H1 (cell line): ENCODE measurements around the gene OBSL1. TPM values are rescaled to one million over a fixed set of nuclear protein-coding genes. Genes with fewer than 3 reads are reported as not detected.

Source experiments
- CTCF ChIA-PET: fragments of 300-600 bp; sonication (Branson Sonifier 250); formaldehyde crosslinking; loops from one replicate; lab custom pipeline; 2021; ENCODE audit not compliant: partially characterized antibody; lab: Charles Lee
- POLR2A ChIA-PET: fragments of 300-600 bp; sonication (Branson Sonifier 250); formaldehyde crosslinking; loops from one replicate; lab custom pipeline; 2021; ENCODE audit warnings: inconsistent platforms; ENCODE audit not compliant: partially characterized antibody; lab: Charles Lee
- DNase-seq, 2 experiments: peaks; one replicate each; pipeline versions ENCODE4 v3.0.0 to v3.0.0-alpha.2; 2010 to 2022; ENCODE audit warnings: low spot score in 2 of 2, low read depth in 1 of 2, mixed read lengths in 1 of 2
- FAIRE-seq: peaks from 2 replicates; lab custom pipeline; 2011; peaks lifted over from hg19 to GRCh38; lab: Jason Lieb, UNC
- H2AFZ ChIP-seq: 2 replicates; pipeline ENCODE4 v1.8.1; 2012; ENCODE audit warnings: low read length, inconsistent platforms
- H2AK5ac ChIP-seq: 2 replicates; pipeline ENCODE4 v1.6.1; 2013; ENCODE audit warnings: low read depth, low read length
- H2BK120ac ChIP-seq: replicated peaks from 2 replicates; pipeline ENCODE3; 2013; ENCODE audit warnings: low read depth, low read length, inconsistent platforms
- H2BK12ac ChIP-seq: 2 replicates; pipeline ENCODE4 v1.6.1; 2013; ENCODE audit warnings: low read depth, low read length
- H2BK15ac ChIP-seq: 2 replicates; pipeline ENCODE4 v1.6.1; 2013; ENCODE audit warnings: low read length
- H2BK20ac ChIP-seq: 2 replicates; pipeline ENCODE4 v1.6.1; 2013; ENCODE audit warnings: low read length
- H2BK5ac ChIP-seq: 2 replicates; pipeline ENCODE4 v1.6.1; 2013; ENCODE audit warnings: low read depth, low read length
- H3K14ac ChIP-seq: 2 replicates; pipeline ENCODE4 v1.6.1; 2013; ENCODE audit warnings: inconsistent platforms; ENCODE audit not compliant: insufficient read length
- H3K18ac ChIP-seq: 2 replicates; pipeline ENCODE4 v1.6.1; 2013; ENCODE audit warnings: low read length; ENCODE audit errors: extremely low read depth
- H3K23ac ChIP-seq: 2 replicates; pipeline ENCODE4 v1.6.1; 2013; ENCODE audit warnings: inconsistent platforms; ENCODE audit not compliant: insufficient read length
- H3K23me2 ChIP-seq: 2 replicates; pipeline ENCODE4 v1.6.1; 2013; ENCODE audit warnings: low read depth, low read length
- H3K27ac ChIP-seq: 2 replicates; pipeline ENCODE4 v1.6.1; 2011; ENCODE audit warnings: low read depth, low read length, inconsistent platforms
- H3K27me3 ChIP-seq, 4 experiments: replicated peaks in 1 of 4; 1 replicate in 1 of 4; 2 replicates in 3 of 4; pipeline versions ENCODE4 v1.6.1 to v1.8.1; 2011 to 2013; ENCODE audit warnings: low read length in 3 of 4, mild to moderate bottlenecking in 3 of 4, inconsistent platforms in 2 of 4, mixed read lengths in 2 of 4, moderate library complexity in 1 of 4; ENCODE audit not compliant: control insufficient read depth in 3 of 4, insufficient read depth in 3 of 4; ENCODE audit errors: extremely low read depth in 1 of 4
- H3K36me3 ChIP-seq, 4 experiments: 2 replicates each; pipeline versions ENCODE4 v1.6.1 to v1.8.1; 2011 to 2013; ENCODE audit warnings: mild to moderate bottlenecking in 4 of 4, low read length in 3 of 4, moderate library complexity in 2 of 4, control low read depth in 1 of 4, inconsistent platforms in 1 of 4; ENCODE audit not compliant: insufficient read depth in 4 of 4, control insufficient read depth in 2 of 4
- H3K4ac ChIP-seq: replicated peaks from 2 replicates; pipeline ENCODE3; 2013; ENCODE audit warnings: low read length, low read depth, mixed read lengths, inconsistent platforms; ENCODE audit not compliant: insufficient read length
- H3K4me1 ChIP-seq, 4 experiments: replicated peaks in 1 of 4; 1 replicate in 1 of 4; 2 replicates in 3 of 4; pipeline versions ENCODE4 v1.6.1 to v1.8.1; 2011 to 2013; ENCODE audit warnings: low read length in 3 of 4, inconsistent platforms in 2 of 4, mixed read lengths in 1 of 4; ENCODE audit not compliant: insufficient read depth in 4 of 4, control insufficient read depth in 3 of 4
- H3K4me2 ChIP-seq, 2 experiments: 2 replicates each; pipeline versions ENCODE4 v1.6.1 to v1.8.1; 2011 to 2013; ENCODE audit warnings: low read depth in 2 of 2, low read length in 2 of 2, control low read depth in 1 of 2, inconsistent platforms in 1 of 2, mild to moderate bottlenecking in 1 of 2; ENCODE audit not compliant: insufficient read depth in 1 of 2
- H3K4me3 ChIP-seq, 4 experiments: fragments of 200-600, 300-600 bp in 1 of 4; sonication (generic), shearing (Covaris generic), sonication (Bioruptor Twin) in 1 of 4; 2 replicates each; pipeline versions ENCODE4 v1.5.1 to v1.8.1; 2011 to 2016; ENCODE audit warnings: low read length in 4 of 4, low read depth in 3 of 4, control low read depth in 2 of 4, inconsistent platforms in 2 of 4, mild to moderate bottlenecking in 2 of 4, mixed read lengths in 1 of 4, moderate library complexity in 1 of 4; ENCODE audit not compliant: insufficient read depth in 2 of 4; ENCODE audit errors: extremely low read depth in 1 of 4
- H3K56ac ChIP-seq: replicated peaks from 2 replicates; pipeline ENCODE3; 2013; ENCODE audit warnings: low read depth, mild to moderate bottlenecking, mixed read lengths, low read length, inconsistent platforms; ENCODE audit not compliant: insufficient read length
- H3K79me1 ChIP-seq: 2 replicates; pipeline ENCODE4 v1.6.1; 2013; ENCODE audit warnings: low read depth, low read length, control low read depth
- H3K79me2 ChIP-seq, 2 experiments: 2 replicates each; pipeline versions ENCODE4 v1.6.1 to v1.8.1; 2012 to 2013; ENCODE audit warnings: low read length in 2 of 2, mild to moderate bottlenecking in 2 of 2, inconsistent platforms in 1 of 2; ENCODE audit not compliant: insufficient read depth in 2 of 2, control insufficient read depth in 1 of 2
- H3K9ac ChIP-seq, 4 experiments: replicated peaks in 1 of 4; 1 replicate in 1 of 4; 2 replicates in 3 of 4; pipeline versions ENCODE4 v1.6.1 to v1.8.1; 2011 to 2013; ENCODE audit warnings: low read depth in 3 of 4, low read length in 3 of 4, control low read depth in 2 of 4, mild to moderate bottlenecking in 2 of 4, moderate library complexity in 2 of 4, inconsistent platforms in 1 of 4; ENCODE audit errors: extremely low read depth in 1 of 4
- H3K9me3 ChIP-seq, 2 experiments: 2 replicates each; pipeline versions ENCODE4 v1.6.1 to v1.8.1; 2012 to 2013; ENCODE audit warnings: mild to moderate bottlenecking in 2 of 2, moderate library complexity in 2 of 2, control low read depth in 1 of 2, inconsistent platforms in 1 of 2, low read depth in 1 of 2, low read length in 1 of 2, mixed read lengths in 1 of 2; ENCODE audit not compliant: insufficient read depth in 2 of 2
- H4K20me1 ChIP-seq, 2 experiments: replicated peaks in 1 of 2; 2 replicates each; pipeline versions ENCODE3 to v1.8.1; 2011 to 2013; ENCODE audit warnings: inconsistent platforms in 2 of 2, low read length in 2 of 2, mild to moderate bottlenecking in 1 of 2; ENCODE audit not compliant: insufficient read depth in 2 of 2, control insufficient read depth in 1 of 2
- H4K5ac ChIP-seq: 2 replicates; pipeline ENCODE4 v1.6.1; 2013; ENCODE audit warnings: low read length, low read depth, mixed read lengths, inconsistent platforms; ENCODE audit not compliant: insufficient read length
- H4K8ac ChIP-seq: 2 replicates; pipeline ENCODE4 v1.8.0; 2013; ENCODE audit warnings: mild to moderate bottlenecking, moderate library complexity, low read length, inconsistent platforms; ENCODE audit not compliant: insufficient read depth; ENCODE audit errors: extremely low read depth
- H4K91ac ChIP-seq: replicated peaks from 2 replicates; pipeline ENCODE3; 2013; ENCODE audit warnings: low read length, mixed read lengths, inconsistent platforms; ENCODE audit not compliant: insufficient read length
- ATF2 ChIP-seq: IDR thresholded peaks from 2 replicates; pipeline ENCODE4 v1.6.1; 2012; ENCODE audit warnings: low read length, inconsistent platforms
- CBX5 ChIP-seq: fragments of 300-800, 300-1000 bp; sonication (generic); IDR thresholded peaks from 2 replicates; pipeline ENCODE4 v1.7.1; 2016; ENCODE audit warnings: antibody characterized with exemption, low read length, low read depth
- CHD1 ChIP-seq: IDR thresholded peaks from 2 replicates; pipeline ENCODE4 v1.6.1; 2012; ENCODE audit warnings: low read depth, low read length, improper control_type of control experiment
- CTBP2 ChIP-seq: IDR thresholded peaks from 2 replicates; pipeline ENCODE4 v1.7.0; 2011; ENCODE audit warnings: borderline replicate concordance, mild to moderate bottlenecking, moderate library complexity, mixed read lengths, low read length; ENCODE audit not compliant: insufficient read depth, insufficient read length
- EP300 ChIP-seq, 2 experiments: IDR thresholded peaks; 1 replicate in 1 of 2; 2 replicates in 1 of 2; pipeline ENCODE4 v1.6.1; 2011 to 2012; ENCODE audit warnings: low read depth in 2 of 2, low read length in 2 of 2, mild to moderate bottlenecking in 2 of 2, borderline replicate concordance in 1 of 2, inconsistent platforms in 1 of 2, moderate library complexity in 1 of 2
- EZH2 ChIP-seq: fragments of 200-600 bp; sonication (generic); IDR thresholded peaks from 2 replicates; pipeline ENCODE4 v1.7.1; 2012; ENCODE audit warnings: low read depth, mild to moderate bottlenecking, moderate library complexity, low read length, inconsistent platforms; ENCODE audit not compliant: severe bottlenecking
- GABPA ChIP-seq: IDR thresholded peaks from 2 replicates; pipeline ENCODE4 v1.6.1; 2011; ENCODE audit warnings: mild to moderate bottlenecking, low read length, moderate library complexity, borderline replicate concordance; ENCODE audit not compliant: insufficient read depth
- HDAC6 ChIP-seq: IDR thresholded peaks from one replicate; pipeline ENCODE4 v1.7.1; 2012; ENCODE audit warnings: low read depth, mild to moderate bottlenecking, inconsistent platforms, low read length, moderate library complexity
- KDM1A ChIP-seq: fragments of 200-600, 300-600 bp; sonication (generic); IDR thresholded peaks from 2 replicates; pipeline ENCODE4 v1.7.1; 2016; ENCODE audit warnings: mild to moderate bottlenecking, low read length, borderline replicate concordance
- WGBS, 2 experiments: shearing (Covaris generic) in 1 of 2; methylation state at CpG; one replicate each; pipeline versions ENCODE4 v1.1.6 to v1.1.7; 2013 to 2015; ENCODE audit warnings: low lambda C conversion rate in 2 of 2, mixed read lengths in 2 of 2, inconsistent platforms in 1 of 2, low coverage in 1 of 2, missing lambda C conversion rate in 1 of 2; ENCODE audit not compliant: insufficient replicate concordance in 2 of 2, insufficient coverage in 1 of 2, insufficient read length in 1 of 2; ENCODE audit errors: extremely low coverage in 1 of 2, missing lambda C conversion rate in 1 of 2; 5-methylcytosine and 5-hydroxymethylcytosine counted together
- polyA plus RNA-seq, 7 experiments: library from polyadenylated mRNA; depleted of rRNA in 3 of 7; stranded (reverse) in 5 of 7; unstranded in 2 of 7; fragments of >200 nt in 5 of 7; fragments of 200-250 nt in 2 of 7; gene quantifications; 1 replicate in 5 of 7; 2 replicates in 1 of 7; 4 replicates in 1 of 7; pipeline versions ENCODE4 v1.2.1 to v1.2.3, GENCODE V29; 2011 to 2013; ENCODE audit warnings: missing spikeins in 2 of 7, mixed read lengths in 2 of 7
- total RNA-seq: library from RNA; stranded (reverse); fragmentation: NEBNext Ultra II Directional; extraction: Animal tissue kit (Norgen Biotek cat#: 25700); gene quantifications from 2 replicates; pipeline ENCODE4 v1.2.1, GENCODE V29; 2021

OBSL1 gene
- total and polyA plus RNA-seq, 2 of the 8 experiments (the other 6 are each of a cell fraction or from before 2014, with no cell fraction given), result 116 to 127 TPM

- H3K4ac ChIP-seq, result no peak overlapping the region
- no peak overlapping the region for H3K27ac ChIP-seq
- H2AFZ ChIP-seq, result no peak overlapping the region
- peaks cover 4% of the 10 kb centered on the region; the same call in 1 of the 2 replicates for H3K79me1 ChIP-seq
- H3K4me3 ChIP-seq, result peak overlapping the region; percentile 4 to 90 (median 46); a peak in 5 of 8 replicates
- FAIRE-seq (no peak), DNase-seq (peak; percentile 86 to 98)
- WGBS, 2 experiments, result 11% methylated on average over 45 of the region's 48 CpGs; no CpG with 5 or more reads in 1 of the 2 experiments
- H3K23ac ChIP-seq, result no peak overlapping the region
- no peak overlapping the region for H3K18ac ChIP-seq
- no peak overlapping the region for H2AK5ac ChIP-seq
- CTCF ChIA-PET, result interaction anchor here (0.6 to 113.1 kb wide), 47 partner anchors 8 to 871 kb away, joined by 3 to 7248 read pairs (median 6); partner anchors contain the start of genes ASIC4, DES, GLB1L and GMPPA
- no peak overlapping the region for H4K8ac ChIP-seq
- peak overlapping the region; percentile 38 for H4K5ac ChIP-seq
- H3K56ac ChIP-seq, result no peak overlapping the region
- H4K20me1 ChIP-seq, result peaks cover 11 to 17% of the 10 kb centered on the region in 2 experiments
- H2BK12ac ChIP-seq, result no peak overlapping the region
- H3K14ac ChIP-seq, result no peak overlapping the region
- H2BK15ac ChIP-seq, result no peak overlapping the region; the same call in 1 of the 2 replicates
- H3K4me2 ChIP-seq, result peak overlapping the region; percentile 62 to 90
- H2BK20ac ChIP-seq, result no peak overlapping the region
- POLR2A ChIA-PET, result interaction anchor here (0.6 to 5.4 kb wide), 11 partner anchors 10 to 154 kb away, joined by 3 to 23 read pairs (median 5); partner anchors contain the start of genes INHA, OBSL1 and STK11IP
- peaks cover 14% of the 10 kb centered on the region; the same call in 1 of the 2 replicates for H3K23me2 ChIP-seq
- peaks cover 5 to 28% (median 19%) of the 10 kb centered on the region in 4 experiments for H3K4me1 ChIP-seq
- H2BK5ac ChIP-seq, result no peak overlapping the region; the same call in 1 of the 2 replicates
- H4K91ac ChIP-seq, result no peak overlapping the region
- H3K36me3 ChIP-seq, result peaks cover 4 to 22% (median 12%) of the 10 kb centered on the region in 4 experiments; a peak in 6 of 8 replicates
- H3K9ac ChIP-seq, result no peak overlapping the region
- H2BK120ac ChIP-seq, result no peak overlapping the region
- H3K9me3 ChIP-seq, result no peaks in the 10 kb centered on the region
- peaks cover 0 to 6% of the 10 kb centered on the region in 2 experiments; a peak in 1 of 4 replicates for H3K79me2 ChIP-seq
- H3K27me3 ChIP-seq, result peaks cover 0 to 4% (median 0%) of the 10 kb centered on the region in 4 experiments; a peak in 2 of 7 replicates
- TF ChIP-seq GABPA, result no peak
- no peak for TF ChIP-seq HDAC6
- peak; percentile 79 for TF ChIP-seq CTBP2
- no peak for TF ChIP-seq EZH2
- TF ChIP-seq ATF2, result no peak
- no peak for TF ChIP-seq EP300 (IDR thresholded peaks at IDR 0.05; ENCODE audit: borderline replicate concordance in 1 of 2, low read depth in 2 of 2, low read length in 2 of 2)
- no peak for TF ChIP-seq CBX5
- TF ChIP-seq KDM1A, result no peak
- TF ChIP-seq CHD1, result no peak
These were observed 29.6 kb downstream of the OBSL1 start for GRCh38 chr2:219541611-219542180.
